Kidney (tissue), 14 donors: Measurements from ENCODE around the gene TBC1D3B. TPM values are rescaled to one million over a fixed set of nuclear protein-coding genes. Genes with fewer than 3 reads are reported as not detected.

Experiments used
- DNase-seq, 5 donors: peaks; one replicate each; pipeline ENCODE4 v3.0.0-alpha.2; 2013 to 2020
- FAIRE-seq: peaks from 2 replicates; lab custom pipeline; 2012; peaks lifted over from hg19 to GRCh38; lab: Jason Lieb, UNC
- H3K27ac ChIP-seq, 2 donors: one replicate each; pipeline ENCODE4 v1.7.0; 2013; ENCODE audit warnings: low read depth in 2 of 2, low read length in 2 of 2, inconsistent platforms in 1 of 2
- H3K27me3 ChIP-seq: one replicate; pipeline ENCODE4 v1.7.1; 2013; ENCODE audit warnings: low read length, inconsistent platforms; ENCODE audit not compliant: control insufficient read depth, insufficient read depth
- H3K36me3 ChIP-seq, 3 donors: one replicate each; pipeline versions ENCODE4 v1.7.0 to v1.7.1; 2013; ENCODE audit warnings: low read length in 3 of 3, control low read depth in 1 of 3, inconsistent platforms in 1 of 3; ENCODE audit not compliant: insufficient read depth in 3 of 3, control insufficient read depth in 2 of 3
- H3K4me1 ChIP-seq, 3 donors: one replicate each; pipeline versions ENCODE4 v1.7.0 to v1.7.1; 2013; ENCODE audit warnings: low read length in 3 of 3, inconsistent platforms in 1 of 3, low read depth in 1 of 3; ENCODE audit not compliant: control insufficient read depth in 2 of 3, insufficient read depth in 2 of 3
- H3K4me3 ChIP-seq, 3 donors: one replicate each; pipeline versions ENCODE4 v1.7.0 to v1.8.1; 2013; ENCODE audit warnings: low read length in 3 of 3, control low read depth in 1 of 3, inconsistent platforms in 1 of 3
- H3K9ac ChIP-seq, 3 donors: one replicate each; pipeline versions ENCODE4 v1.7.0 to v1.7.1; 2013; ENCODE audit warnings: low read length in 3 of 3, control low read depth in 1 of 3, inconsistent platforms in 1 of 3
- H3K9me3 ChIP-seq, 3 donors: one replicate each; pipeline versions ENCODE4 v1.7.0 to v1.7.1; 2013; ENCODE audit warnings: low read length in 3 of 3, control low read depth in 1 of 3, inconsistent platforms in 1 of 3; ENCODE audit not compliant: control insufficient read depth in 2 of 3, insufficient read depth in 1 of 3
- CTCF ChIP-seq: IDR thresholded peaks from 3 replicates; pipeline ENCODE4 v1.5.1; 2012; ENCODE audit warnings: mild to moderate bottlenecking, moderate library complexity, borderline replicate concordance; ENCODE audit not compliant: insufficient read depth; ENCODE audit errors: extremely low read depth
- intact Hi-C: fragments of 100-400 bp; cut with DNase I; formaldehyde crosslinking; loops from one replicate; pipeline ENCODE4 v1.11.1; 2022
- polyA plus RNA-seq: library from polyadenylated mRNA; stranded (reverse); fragments of 350-450 nt; fragmentation: Illumina TruSeq; extraction: RNeasy Lipid Tissue Mini Kit (QIAGEN cat#74804); gene quantifications from one replicate; pipeline ENCODE4 v1.2.3, GENCODE V29; 2014; ENCODE audit warnings: low read depth, low replicate concordance; ENCODE audit not compliant: insufficient read depth
- total RNA-seq: library from RNA; stranded (reverse); fragmentation: NEBNext Ultra II Directional; extraction: Animal tissue kit (Norgen Biotek cat#: 25700); gene quantifications from one replicate; pipeline ENCODE4 v1.2.1, GENCODE V29; 2021
- donor health status: control.
- donor health status: control.
- donor health status: control.
- donor health status: control.
- donor health status: control.
- donor health status: DM: yes; HTN: yes; CAD: no.
- donor health status: Normal renal cell carcinoma (clear cell type).

TBC1D3B gene
- total and polyA plus RNA-seq, 2 donors from 2014 or later = 1.3 to 7.7 TPM

DNA sequence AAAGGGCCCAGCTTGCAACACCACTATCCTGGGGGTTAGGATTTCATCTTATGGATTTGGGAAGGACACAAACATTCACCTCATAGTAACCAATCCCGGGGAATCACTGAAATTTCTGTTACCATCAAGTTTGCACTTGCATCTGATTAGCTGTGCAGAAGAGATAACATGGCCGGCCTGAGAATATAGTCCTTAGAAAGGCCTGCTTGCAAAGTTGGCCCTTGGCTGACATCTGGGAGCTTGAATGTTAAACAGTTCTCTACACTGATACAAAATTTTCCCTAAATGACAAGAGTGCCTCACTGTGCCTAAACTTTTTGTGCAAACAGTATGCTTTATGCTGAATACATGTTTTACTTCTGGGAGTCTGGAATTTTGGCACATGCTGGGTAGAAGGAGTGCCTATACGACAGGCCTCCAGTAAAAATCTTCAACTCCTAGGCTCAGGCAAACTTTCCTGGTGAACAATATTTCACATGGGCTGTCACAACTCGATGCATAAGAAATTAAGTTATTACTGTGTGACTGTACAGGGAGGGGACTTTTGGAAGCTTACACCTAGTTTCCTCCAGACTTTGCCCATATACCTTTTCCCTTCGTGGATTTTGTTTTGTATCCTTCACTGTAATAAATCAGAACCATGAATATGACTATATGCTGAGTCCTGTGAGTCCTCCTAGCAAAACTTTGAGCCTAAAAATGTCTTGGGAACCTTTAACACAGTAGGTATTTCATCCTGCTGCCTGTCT lies 31.3 kb downstream of the TBC1D3B start:
- Histone ChIP-seq H3K27me3 (no peaks in the 10 kb centered on the region), H3K36me3 (no peaks in the 10 kb centered on the region), H3K9me3 (no peaks in the 10 kb centered on the region), H3K4me1 (no peaks in the 10 kb centered on the region), H3K4me3 (no peak overlapping the region), H3K9ac (no peak overlapping the region), H3K27ac (no peak overlapping the region)
- no peak for TF ChIP-seq CTCF
- DNase-seq (no peak), FAIRE-seq (no peak)
- intact Hi-C loops = no loop called here

DNA sequence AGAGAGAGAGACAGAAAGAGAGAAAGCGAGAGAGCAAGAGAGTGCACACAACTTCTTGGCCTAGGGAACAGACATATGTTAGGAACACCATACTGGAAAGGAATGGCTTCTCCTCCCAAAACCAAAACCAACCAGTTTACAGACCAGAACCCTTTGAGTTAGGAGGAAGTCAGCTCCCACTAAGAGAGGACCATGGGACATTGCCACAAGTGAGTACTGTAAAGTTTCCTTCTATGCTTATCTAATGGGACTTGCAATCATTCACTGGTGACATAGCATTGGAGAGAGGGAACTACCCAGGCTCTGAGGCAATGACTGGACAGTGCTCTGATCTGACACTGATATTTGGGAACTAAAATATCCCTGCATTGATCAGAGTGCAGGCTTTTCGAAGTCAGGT lies 32.4 kb downstream of the TBC1D3B start:
- Histone ChIP-seq H3K4me3 (no peak overlapping the region), H3K4me1 (no peaks in the 10 kb centered on the region), H3K36me3 (no peaks in the 10 kb centered on the region), H3K9me3 (no peaks in the 10 kb centered on the region), H3K27me3 (no peaks in the 10 kb centered on the region), H3K9ac (no peak overlapping the region), H3K27ac (no peak overlapping the region)
- no peak for DNase-seq
- no peak for FAIRE-seq
- intact Hi-C loops = no loop called here
- TF ChIP-seq CTCF = no peak

DNA sequence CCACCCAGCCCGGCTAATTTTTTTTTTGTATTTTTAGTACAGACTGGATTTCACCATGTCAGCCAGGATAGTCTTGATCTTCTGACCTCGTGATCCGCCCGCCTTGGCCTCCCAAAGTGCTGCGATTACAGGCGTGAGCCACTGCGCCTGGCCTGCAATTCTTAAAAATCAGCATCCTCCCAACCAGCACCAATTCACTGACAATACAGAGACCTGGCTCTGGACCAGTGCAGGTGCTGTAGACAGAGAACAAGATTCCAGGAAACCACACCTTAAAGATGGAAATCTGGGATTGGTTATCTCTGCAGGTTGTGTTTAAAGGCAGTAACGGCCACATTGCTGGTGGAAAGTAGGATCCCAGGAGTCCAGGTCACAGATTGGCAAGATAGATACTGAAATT lies 33.6 kb downstream of the TBC1D3B start:
- DNase-seq (no peak), FAIRE-seq (no peak)
- Histone ChIP-seq H3K4me3 (no peak overlapping the region), H3K4me1 (no peaks in the 10 kb centered on the region), H3K27ac (no peak overlapping the region), H3K9me3 (no peaks in the 10 kb centered on the region), H3K9ac (no peak overlapping the region), H3K27me3 (no peaks in the 10 kb centered on the region), H3K36me3 (no peaks in the 10 kb centered on the region)
- intact Hi-C loops = no loop called here
- no peak for TF ChIP-seq CTCF

DNA sequence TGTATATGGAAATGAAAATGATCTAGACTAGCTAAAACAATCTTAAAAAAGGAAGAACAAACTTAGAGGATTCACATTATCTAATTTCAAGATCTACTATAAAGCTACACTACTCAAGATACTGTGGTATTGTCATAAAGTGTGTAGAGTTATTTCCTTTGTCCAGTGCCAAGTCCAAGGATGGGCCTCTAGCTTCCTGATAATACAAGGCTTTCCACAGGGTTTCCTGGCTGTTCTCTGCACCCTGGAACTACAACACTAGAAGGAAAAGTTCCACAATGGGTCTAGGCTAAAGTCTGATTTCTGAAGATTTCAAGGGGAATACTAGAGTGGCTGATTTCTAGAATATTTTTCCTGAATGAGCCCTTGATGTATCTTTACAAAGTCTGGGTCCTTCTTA lies 34.2 kb downstream of the TBC1D3B start:
- DNase-seq (no peak), FAIRE-seq (no peak)
- TF ChIP-seq CTCF = no peak

More for the DNA sequence above, 34.2 kb downstream of the TBC1D3B start:
- no peak overlapping the region for H3K4me3 ChIP-seq
- H3K9ac ChIP-seq = no peak overlapping the region
- H3K36me3 ChIP-seq = no peaks in the 10 kb centered on the region
- H3K27me3 ChIP-seq = no peaks in the 10 kb centered on the region
- no peaks in the 10 kb centered on the region for H3K9me3 ChIP-seq
- intact Hi-C loops = no loop called here
- H3K27ac ChIP-seq = no peak overlapping the region
- no peaks in the 10 kb centered on the region for H3K4me1 ChIP-seq
